HG03175 (cell line): Measurements from ENCODE around the gene CHID1.
A peak's percentile ranks its signal among the peaks of the same experiment; 100 is the strongest.

Experiments used
- ATAC-seq: cut with Tn5 transposase; IDR thresholded peaks from one replicate; pipeline ENCODE4 v1.9.1; 2021; ENCODE audit warnings: mild to moderate bottlenecking, moderate library complexity; ENCODE audit not compliant: unreplicated experiment

Gene CHID1

GRCh38 chr11:910589-911030 lies at the start of gene CHID1:
CHID1 (minus strand) TSS chr11:910810; CDS start chr11:904816, 5,994 bp downstream.
- peak; percentile 89 for ATAC-seq

- ATAC-seq, result no peak
These were observed 49.0 kb upstream of the CHID1 start for GRCh38 chr11:959608-960007.

- ATAC-seq, result no peak
These were observed 48.4 kb upstream of the CHID1 start for GRCh38 chr11:959027-959426.

GRCh38 chr11:958101-958500 lies 47.5 kb upstream of the CHID1 start:
- no peak for ATAC-seq

GRCh38 chr11:957212-957920 lies 46.8 kb upstream of the CHID1 start:
- no peak for ATAC-seq

- ATAC-seq, result no peak
These were observed 44.8 kb upstream of the CHID1 start for GRCh38 chr11:955154-956063.

GRCh38 chr11:954392-955153 lies 44.0 kb upstream of the CHID1 start:
- ATAC-seq, result no peak

GRCh38 chr11:953512-953911 lies 42.9 kb upstream of the CHID1 start:
- ATAC-seq, result no peak

GRCh38 chr11:952406-953385 lies 42.1 kb upstream of the CHID1 start:
- ATAC-seq, result no peak

- no peak for ATAC-seq
These were observed 40.9 kb upstream of the CHID1 start for GRCh38 chr11:951507-951906.

GRCh38 chr11:947744-948143 lies 37.1 kb upstream of the CHID1 start:
- ATAC-seq, result no peak

- no peak for ATAC-seq
These were observed 35.4 kb upstream of the CHID1 start for GRCh38 chr11:945986-946385.

- ATAC-seq, result no peak
These were observed 34.3 kb upstream of the CHID1 start for GRCh38 chr11:944711-945470.

- no peak for ATAC-seq
These were observed 32.2 kb upstream of the CHID1 start for GRCh38 chr11:942823-943222.

GRCh38 chr11:940496-941135 lies 30.0 kb upstream of the CHID1 start:
- ATAC-seq, result no peak

GRCh38 chr11:937841-938261 lies 27.2 kb upstream of the CHID1 start:
- ATAC-seq, result no peak

- no peak for ATAC-seq
These were observed 25.6 kb upstream of the CHID1 start for GRCh38 chr11:936199-936598.

GRCh38 chr11:934527-934926 lies 23.9 kb upstream of the CHID1 start:
- no peak for ATAC-seq

- ATAC-seq, result no peak
These were observed 23.3 kb upstream of the CHID1 start for GRCh38 chr11:933936-934335.
